Measurements from ENCODE around the gene PLOD1. TPM values are rescaled to one million over a fixed set of nuclear protein-coding genes. Genes with fewer than 3 reads are reported as not detected.

Gene PLOD1
- total RNA-seq, 4 donors from 2014 or later = 64.4 to 107 (median 80.8) TPM

DNA sequence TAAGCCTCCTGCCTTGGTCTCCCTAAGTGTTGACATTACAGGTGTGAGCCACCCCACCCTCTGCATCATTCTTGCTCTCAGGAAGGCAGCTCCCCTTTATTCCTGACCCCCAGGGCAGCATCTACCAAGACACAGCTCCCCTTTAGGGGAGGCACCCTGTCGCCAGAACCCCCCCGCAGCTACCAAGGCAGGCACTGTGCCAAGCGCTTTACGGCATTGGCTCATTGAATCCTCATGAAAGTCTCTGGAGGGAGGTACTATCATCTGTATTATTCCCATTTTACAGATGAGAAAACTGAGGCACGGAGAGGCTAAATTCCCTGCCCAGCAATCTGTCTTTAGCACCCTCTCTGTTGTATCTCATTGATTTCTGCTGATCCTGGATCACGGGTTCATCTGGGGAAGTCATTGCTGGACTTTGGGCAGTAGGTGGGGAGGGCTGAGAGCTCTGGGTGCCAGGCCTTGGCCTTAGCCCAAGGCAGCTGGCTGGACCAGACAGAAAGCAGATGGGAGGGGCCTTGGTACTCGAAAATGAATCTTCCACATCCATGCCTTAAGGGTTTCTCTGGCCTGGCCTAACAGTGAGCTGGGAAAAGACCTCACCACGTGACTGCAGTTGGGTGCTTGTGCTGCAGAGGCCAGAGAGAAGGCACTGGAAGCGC, 5.9 kb downstream of the PLOD1 start:
- peak overlapping the region in 1 of 3 donors; percentile 17 for H3K27ac ChIP-seq
- intact Hi-C loops (cut with DNase I) = no loop called here
- H3K4me3 ChIP-seq (replicated peaks in 1 of 3) = no peak overlapping the region
- WGBS, 2 donors = 70 to 73% methylated on average over 9 of the region's 9 CpGs
- H3K9me3 ChIP-seq = no peaks in the 10 kb centered on the region
- H3K27me3 ChIP-seq = no peaks in the 10 kb centered on the region
- TF ChIP-seq, protein P1, sequence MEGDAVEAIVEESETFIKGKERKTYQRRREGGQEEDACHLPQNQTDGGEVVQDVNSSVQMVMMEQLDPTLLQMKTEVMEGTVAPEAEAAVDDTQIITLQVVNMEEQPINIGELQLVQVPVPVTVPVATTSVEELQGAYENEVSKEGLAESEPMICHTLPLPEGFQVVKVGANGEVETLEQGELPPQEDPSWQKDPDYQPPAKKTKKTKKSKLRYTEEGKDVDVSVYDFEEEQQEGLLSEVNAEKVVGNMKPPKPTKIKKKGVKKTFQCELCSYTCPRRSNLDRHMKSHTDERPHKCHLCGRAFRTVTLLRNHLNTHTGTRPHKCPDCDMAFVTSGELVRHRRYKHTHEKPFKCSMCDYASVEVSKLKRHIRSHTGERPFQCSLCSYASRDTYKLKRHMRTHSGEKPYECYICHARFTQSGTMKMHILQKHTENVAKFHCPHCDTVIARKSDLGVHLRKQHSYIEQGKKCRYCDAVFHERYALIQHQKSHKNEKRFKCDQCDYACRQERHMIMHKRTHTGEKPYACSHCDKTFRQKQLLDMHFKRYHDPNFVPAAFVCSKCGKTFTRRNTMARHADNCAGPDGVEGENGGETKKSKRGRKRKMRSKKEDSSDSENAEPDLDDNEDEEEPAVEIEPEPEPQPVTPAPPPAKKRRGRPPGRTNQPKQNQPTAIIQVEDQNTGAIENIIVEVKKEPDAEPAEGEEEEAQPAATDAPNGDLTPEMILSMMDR (IDR thresholded peaks at IDR 0.05) = no peak
- no peak for TF ChIP-seq POLR2A (IDR thresholded peaks at IDR 0.05)
- no peaks in the 10 kb centered on the region for H3K36me3 ChIP-seq
- peak; percentile 61 to 64 for DNase-seq
- H3K4me1 ChIP-seq = peaks cover 6 to 28% of the 10 kb centered on the region in 2 donors

DNA sequence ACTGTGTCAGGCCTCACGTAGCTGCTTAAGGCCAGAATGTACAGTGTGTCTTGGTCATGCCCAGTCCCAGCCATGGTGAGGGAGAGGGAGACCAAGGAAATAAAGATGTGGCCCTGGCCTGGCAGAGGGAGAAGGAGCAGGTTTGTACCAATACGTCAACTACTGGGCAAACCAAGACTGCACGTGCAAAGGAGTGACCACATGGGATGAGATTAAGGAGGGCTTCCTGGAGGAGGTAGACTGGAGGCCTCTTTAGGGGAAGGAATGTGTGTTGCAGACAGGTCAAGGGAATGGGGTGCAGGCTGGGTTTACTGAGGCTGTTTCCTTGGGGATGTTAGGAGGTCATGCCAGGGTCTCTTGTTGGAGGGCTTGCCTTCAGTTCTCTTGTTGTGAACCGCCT, 7.8 kb downstream of the PLOD1 start:
- TF ChIP-seq, protein P1 (IDR thresholded peaks at IDR 0.05) = no peak
- TF ChIP-seq POLR2A (IDR thresholded peaks at IDR 0.05) = no peak
- Histone ChIP-seq H3K27me3 (no peaks in the 10 kb centered on the region), H3K27ac (no peak overlapping the region), H3K36me3 (no peaks in the 10 kb centered on the region), H3K4me3 (replicated peaks in 1 of 3) (no peak overlapping the region), H3K9me3 (no peaks in the 10 kb centered on the region), H3K4me1 (peaks cover 6 to 24% of the 10 kb centered on the region in 2 donors)
- 90 to 94% methylated on average over 4 of the region's 4 CpGs for WGBS, 2 donors
- intact Hi-C loops (cut with DNase I) = no loop called here
- no peak for DNase-seq

DNA sequence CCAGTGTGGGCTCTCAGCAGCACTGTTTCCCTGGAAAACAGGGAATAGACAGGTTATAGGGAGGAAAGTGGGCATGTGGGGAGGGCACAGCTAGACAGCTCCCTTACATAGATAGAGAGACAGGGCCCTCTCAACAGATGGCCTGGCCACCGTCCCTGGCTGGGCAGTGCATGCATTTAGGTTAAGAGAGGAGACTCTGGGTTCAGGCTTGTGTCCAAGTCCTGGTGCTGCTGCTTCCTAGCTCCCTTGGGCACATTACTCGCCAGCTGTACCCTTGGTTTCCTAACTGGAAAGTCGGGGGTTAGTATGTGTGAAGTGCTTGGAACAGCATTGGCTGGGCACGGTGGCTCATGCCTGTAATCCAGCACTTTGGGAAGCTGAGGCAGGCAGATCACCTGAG, 9.1 kb downstream of the PLOD1 start:
- intact Hi-C loops (cut with DNase I) = no loop called here
- 54 to 70% methylated on average over 3 to 4 of the region's 4 CpGs for WGBS, 2 donors
- Histone ChIP-seq H3K36me3 (no peaks in the 10 kb centered on the region), H3K4me3 (replicated peaks in 1 of 3) (no peak overlapping the region), H3K27ac (peak overlapping the region in 1 of 3 donors; percentile 1), H3K4me1 (peaks cover 6 to 20% of the 10 kb centered on the region in 2 donors), H3K27me3 (no peaks in the 10 kb centered on the region), H3K9me3 (no peaks in the 10 kb centered on the region)
- no peak for DNase-seq
- TF ChIP-seq, protein P1 (IDR thresholded peaks at IDR 0.05) = no peak
- TF ChIP-seq POLR2A (IDR thresholded peaks at IDR 0.05) = no peak

DNA sequence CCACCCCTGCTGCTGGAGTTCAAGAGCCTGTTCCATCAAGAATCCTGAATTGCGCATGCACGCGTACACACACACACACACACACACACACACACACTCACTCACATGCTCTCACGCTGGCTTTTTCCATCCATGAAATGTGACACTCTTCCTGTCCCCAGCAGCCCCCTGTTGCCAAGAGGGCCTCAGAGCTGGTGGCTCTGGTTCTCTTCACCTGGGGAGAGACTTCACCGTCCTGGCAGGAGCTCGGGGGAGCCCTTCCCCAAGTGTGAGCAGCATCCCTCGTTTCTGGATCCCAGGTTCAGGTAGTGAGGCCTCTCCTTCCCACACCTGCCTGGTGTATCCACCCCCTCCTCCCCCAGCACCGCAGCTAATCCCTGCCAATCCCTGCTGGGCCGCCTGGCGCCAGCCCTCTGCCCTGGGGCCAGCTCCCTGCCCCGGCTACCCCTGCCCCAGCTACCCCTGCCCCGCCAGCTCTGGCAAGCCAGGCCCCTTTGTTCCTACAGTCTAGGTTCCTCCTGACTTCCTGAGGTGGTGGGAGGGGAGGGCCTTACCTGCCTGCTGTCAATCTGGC, 9.9 kb downstream of the PLOD1 start:
- Histone ChIP-seq H3K4me1 (peaks cover 6 to 14% of the 10 kb centered on the region in 2 donors), H3K27me3 (no peaks in the 10 kb centered on the region), H3K36me3 (no peaks in the 10 kb centered on the region), H3K27ac (peak overlapping the region in 2 of 3 donors; percentile 24 to 65), H3K9me3 (no peaks in the 10 kb centered on the region), H3K4me3 (replicated peaks in 1 of 3) (no peak overlapping the region)
- TF ChIP-seq, protein P1 (IDR thresholded peaks at IDR 0.05) = no peak
- TF ChIP-seq POLR2A (IDR thresholded peaks at IDR 0.05) = peak in 1 of 2 donors; percentile 9
- peak; percentile 78 to 79 for DNase-seq
- intact Hi-C loops (cut with DNase I) = no loop called here
- WGBS, 2 donors = 34 to 51% methylated on average over 12 of the region's 12 CpGs

DNA sequence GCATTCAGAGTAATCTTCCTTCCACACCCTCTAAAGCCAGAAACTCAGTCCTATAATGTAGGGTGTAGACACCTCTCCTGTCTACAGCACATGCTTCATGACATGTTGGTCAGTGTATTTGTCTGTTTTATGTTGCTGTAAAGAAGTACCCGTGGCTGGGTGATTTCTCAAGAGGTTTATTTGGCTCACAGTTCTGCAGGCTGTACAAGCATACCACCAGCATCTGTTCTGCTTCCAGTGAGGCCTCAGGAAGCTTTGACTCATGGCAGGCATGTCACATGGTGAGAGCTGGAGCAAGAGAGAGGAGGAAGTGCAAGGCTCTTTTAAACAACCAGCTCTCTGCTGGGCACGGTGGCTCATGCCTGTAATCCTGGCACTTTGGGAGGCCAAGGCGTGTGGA, 12.1 kb downstream of the PLOD1 start:
- no peaks in the 10 kb centered on the region for H3K9me3 ChIP-seq
- H3K27ac ChIP-seq = no peak overlapping the region
- no peaks in the 10 kb centered on the region for H3K27me3 ChIP-seq
- H3K4me1 ChIP-seq = peaks cover 0 to 6% of the 10 kb centered on the region in 2 donors
- TF ChIP-seq, protein P1 (IDR thresholded peaks at IDR 0.05) = no peak
- no peak for TF ChIP-seq POLR2A (IDR thresholded peaks at IDR 0.05)
- DNase-seq = no peak
- no peak overlapping the region for H3K4me3 ChIP-seq (replicated peaks in 1 of 3)
- intact Hi-C loops (cut with DNase I) = no loop called here
- 64 to 76% methylated on average over 3 of the region's 3 CpGs for WGBS, 2 donors
- H3K36me3 ChIP-seq = no peaks in the 10 kb centered on the region

Measured in thyroid gland (tissue), 4 donors.